ENCODE measurements around the gene NKAIN2.

DNA sequence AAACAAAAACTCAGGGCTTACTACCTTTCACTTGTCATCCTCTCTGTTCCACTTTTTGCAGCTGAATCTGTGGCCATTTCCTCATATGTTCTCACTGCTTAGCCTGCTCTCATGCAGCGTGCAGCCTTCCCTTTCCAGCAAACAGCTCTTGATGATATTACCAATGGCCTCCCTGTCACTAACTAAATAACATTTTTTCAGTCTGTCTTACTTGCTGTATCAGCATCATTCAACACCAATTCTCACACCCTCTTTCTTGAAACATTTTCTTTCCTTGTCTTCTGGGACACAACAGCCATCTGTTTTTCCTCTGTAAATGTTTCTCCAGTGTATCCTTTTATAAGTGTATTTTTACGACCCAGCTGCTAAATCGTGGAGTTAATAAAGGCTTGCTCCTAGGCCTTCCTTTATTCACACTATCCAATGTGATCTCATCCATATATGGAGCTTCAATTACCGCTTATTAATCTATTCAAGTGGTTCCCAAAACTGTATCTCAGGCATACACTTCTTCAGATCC is 634.9 kb downstream of the NKAIN2 start:
- no peak for TF ChIP-seq POLR2A (IDR thresholded peaks at IDR 0.05)
- TF ChIP-seq, protein P1, sequence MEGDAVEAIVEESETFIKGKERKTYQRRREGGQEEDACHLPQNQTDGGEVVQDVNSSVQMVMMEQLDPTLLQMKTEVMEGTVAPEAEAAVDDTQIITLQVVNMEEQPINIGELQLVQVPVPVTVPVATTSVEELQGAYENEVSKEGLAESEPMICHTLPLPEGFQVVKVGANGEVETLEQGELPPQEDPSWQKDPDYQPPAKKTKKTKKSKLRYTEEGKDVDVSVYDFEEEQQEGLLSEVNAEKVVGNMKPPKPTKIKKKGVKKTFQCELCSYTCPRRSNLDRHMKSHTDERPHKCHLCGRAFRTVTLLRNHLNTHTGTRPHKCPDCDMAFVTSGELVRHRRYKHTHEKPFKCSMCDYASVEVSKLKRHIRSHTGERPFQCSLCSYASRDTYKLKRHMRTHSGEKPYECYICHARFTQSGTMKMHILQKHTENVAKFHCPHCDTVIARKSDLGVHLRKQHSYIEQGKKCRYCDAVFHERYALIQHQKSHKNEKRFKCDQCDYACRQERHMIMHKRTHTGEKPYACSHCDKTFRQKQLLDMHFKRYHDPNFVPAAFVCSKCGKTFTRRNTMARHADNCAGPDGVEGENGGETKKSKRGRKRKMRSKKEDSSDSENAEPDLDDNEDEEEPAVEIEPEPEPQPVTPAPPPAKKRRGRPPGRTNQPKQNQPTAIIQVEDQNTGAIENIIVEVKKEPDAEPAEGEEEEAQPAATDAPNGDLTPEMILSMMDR (IDR thresholded peaks at IDR 0.05) = no peak

Measured in breast epithelium (tissue), 3 donors.